ENCODE results near the gene IL4I1. TPM values are rescaled to one million over a fixed set of nuclear protein-coding genes. Genes with fewer than 3 reads are reported as not detected.

Gene IL4I1
- total and polyA plus RNA-seq, 2 of the 8 experiments (the other 6 are each of a cell fraction or from before 2014, with no cell fraction given) = 0.41 to 0.76 TPM

GRCh38 chr19:49879243-49879963 is 17.3 kb downstream of the IL4I1 start:
- H3K9me3 ChIP-seq (ENCODE audit: insufficient read depth in 2 of 2, low read depth in 1 of 2, low read length in 1 of 2) = no peaks in the 10 kb centered on the region
- H3K4me3 ChIP-seq (ENCODE audit: extremely low read depth in 1 of 4, insufficient read depth in 2 of 4, low read depth in 3 of 4, low read length in 4 of 4) = peak overlapping the region in 1 of 4 experiments; percentile 90; a peak in 1 of 8 replicates
- H4K5ac ChIP-seq (ENCODE audit: insufficient read length, low read depth, low read length) = no peak overlapping the region
- no peak overlapping the region for H2AFZ ChIP-seq (ENCODE audit: low read length)
- ChIA-PET POLR2A (ENCODE audit: partially characterized antibody) (interaction anchor here (1.1 to 6.2 kb wide), 4 partner anchors 9 to 16 kb away, joined by 3 to 76 read pairs (median 3); partner anchors contain the start of gene PNKP), CTCF (ENCODE audit: partially characterized antibody) (interaction anchor here (0.7 to 1.5 kb wide), 2 partner anchors 74 to 190 kb away, joined by 3 read pairs; partner anchors contain the start of gene ADM5)
- no peak for DNase-seq (ENCODE audit: low read depth in 1 of 2, low spot score in 2 of 2)
- no peak overlapping the region for H4K91ac ChIP-seq (replicated peaks; ENCODE audit: insufficient read length, low read length)
- no peaks in the 10 kb centered on the region for H3K27me3 ChIP-seq (replicated peaks in 1 of 4; ENCODE audit: control insufficient read depth in 3 of 4, extremely low read depth in 1 of 4, insufficient read depth in 3 of 4, low read length in 3 of 4)
- H2BK15ac ChIP-seq (ENCODE audit: low read length) = no peak overlapping the region; the same call in 1 of the 2 replicates
- H2BK12ac ChIP-seq (ENCODE audit: low read depth, low read length) = no peak overlapping the region
- no peak overlapping the region for H2BK5ac ChIP-seq (ENCODE audit: low read depth, low read length)
- H3K36me3 ChIP-seq (ENCODE audit: control insufficient read depth in 2 of 4, insufficient read depth in 4 of 4, low read length in 3 of 4) = peaks cover 22 to 51% (median 43%) of the 10 kb centered on the region in 4 experiments
- H3K79me2 ChIP-seq (ENCODE audit: control insufficient read depth in 1 of 2, insufficient read depth in 2 of 2, low read length in 2 of 2) = peaks cover 0 to 28% of the 10 kb centered on the region in 2 experiments; a peak in 2 of 4 replicates
- peaks cover 10 to 18% of the 10 kb centered on the region in 2 experiments for H4K20me1 ChIP-seq (replicated peaks in 1 of 2; ENCODE audit: control insufficient read depth in 1 of 2, insufficient read depth in 2 of 2, low read length in 2 of 2)
- H3K23ac ChIP-seq (ENCODE audit: insufficient read length) = no peak overlapping the region
- no peak overlapping the region for H2BK120ac ChIP-seq (replicated peaks; ENCODE audit: low read depth, low read length)
- H4K8ac ChIP-seq (ENCODE audit: extremely low read depth, insufficient read depth, low read length) = no peak overlapping the region
- H3K18ac ChIP-seq (ENCODE audit: extremely low read depth, low read length) = no peak overlapping the region
- H3K23me2 ChIP-seq (ENCODE audit: low read depth, low read length) = peaks cover 16% of the 10 kb centered on the region
- H3K9ac ChIP-seq (replicated peaks in 1 of 4; ENCODE audit: extremely low read depth in 1 of 4, low read depth in 3 of 4, low read length in 3 of 4) = no peak overlapping the region
- H2AK5ac ChIP-seq (ENCODE audit: low read depth, low read length) = no peak overlapping the region
- no peak overlapping the region for H3K14ac ChIP-seq (ENCODE audit: insufficient read length)
- no peak overlapping the region for H3K27ac ChIP-seq (ENCODE audit: low read depth, low read length)
- H3K4me2 ChIP-seq (ENCODE audit: insufficient read depth in 1 of 2, low read depth in 2 of 2, low read length in 2 of 2) = peak overlapping the region in 1 of 2 experiments; percentile 92; a peak in 1 of 4 replicates
- peaks cover 16% of the 10 kb centered on the region for H3K79me1 ChIP-seq (ENCODE audit: low read depth, low read length)
- FAIRE-seq = no peak
- H3K4me1 ChIP-seq (replicated peaks in 1 of 4; ENCODE audit: control insufficient read depth in 3 of 4, insufficient read depth in 4 of 4, low read length in 3 of 4) = peaks cover 0 to 13% (median 7%) of the 10 kb centered on the region in 4 experiments; a peak in 6 of 7 replicates
- H3K56ac ChIP-seq (replicated peaks; ENCODE audit: insufficient read length, low read depth, low read length) = no peak overlapping the region
- no peak overlapping the region for H2BK20ac ChIP-seq (ENCODE audit: low read length)
- TF ChIP-seq BACH1 (IDR thresholded peaks at IDR 0.05; ENCODE audit: low read length) (no peak), CBX5 (IDR thresholded peaks at IDR 0.05; ENCODE audit: low read depth, low read length) (no peak), USF2 (IDR thresholded peaks at IDR 0.05; ENCODE audit: low read length) (no peak), SAP30 (IDR thresholded peaks at IDR 0.05; ENCODE audit: insufficient read depth, insufficient replicate concordance, low read length) (no peak)
- WGBS, 2 experiments (ENCODE audit: extremely low coverage in 1 of 2, insufficient coverage in 1 of 2, insufficient read length in 1 of 2, insufficient replicate concordance in 2 of 2, low coverage in 1 of 2, low lambda C conversion rate in 2 of 2, missing lambda C conversion rate in 1 of 2) = 92% methylated on average over 11 of the region's 12 CpGs; no CpG with 5 or more reads in 1 of the 2 experiments
- no peak overlapping the region for H3K4ac ChIP-seq (replicated peaks; ENCODE audit: insufficient read length, low read depth, low read length)

All from H1 (cell line).